ENCODE measurements around the gene GPR143. TPM values are rescaled to one million over a fixed set of nuclear protein-coding genes. Genes with fewer than 3 reads are reported as not detected.

The GPR143 gene
- total RNA-seq, 2 experiments from 2014 or later, result not detected

DNA sequence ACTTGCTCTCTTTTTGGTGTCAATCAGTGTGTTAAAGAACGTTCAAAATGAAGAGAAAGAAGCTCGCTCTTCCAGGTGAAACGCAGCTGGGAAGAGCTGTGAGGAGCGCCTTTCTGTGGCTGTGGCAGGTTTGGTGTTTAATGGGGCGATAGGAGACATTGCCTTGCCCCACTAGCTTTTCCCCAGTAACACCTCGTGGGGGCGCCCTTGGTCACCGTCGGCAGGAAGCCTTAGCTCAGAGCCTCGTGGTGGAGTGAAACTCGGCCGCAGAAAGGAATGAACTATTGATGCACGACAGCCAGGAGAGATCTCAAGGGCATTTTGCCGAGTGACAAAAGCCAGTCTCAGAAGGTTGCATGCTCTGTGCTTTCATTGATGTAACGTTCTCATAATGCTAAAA, 65.1 kb downstream of the GPR143 start:
- Histone ChIP-seq H3K36me3 (ENCODE audit: insufficient read depth, low read length) (no peaks in the 10 kb centered on the region), H4K20me1 (ENCODE audit: insufficient read depth, low read length) (no peaks in the 10 kb centered on the region), H3K4me1 (ENCODE audit: insufficient read depth, low read length, poor library complexity, severe bottlenecking) (no peaks in the 10 kb centered on the region), H2AFZ (ENCODE audit: low read length) (no peak overlapping the region), H3K27ac (ENCODE audit: low read depth, low read length, poor library complexity, severe bottlenecking) (no peak overlapping the region), H3K4me2 (ENCODE audit: low read length) (no peak overlapping the region), H3K9me2 (ENCODE audit: insufficient read depth, low read length) (no peaks in the 10 kb centered on the region), H3K9me3 (ENCODE audit: low read length) (no peaks in the 10 kb centered on the region), H3K4me3 (ENCODE audit: low read depth, low read length, poor library complexity, severe bottlenecking) (no peak overlapping the region), H3K79me2 (ENCODE audit: insufficient read depth, low read depth, low read length) (no peaks in the 10 kb centered on the region)
- TF ChIP-seq CTCF (conservative IDR thresholded peaks at IDR 0.05; ENCODE audit: low read length) (no peak), EZH2phosphoT487 (IDR thresholded peaks at IDR 0.05; ENCODE audit: borderline replicate concordance, low read depth, low read length) (no peak)
- ChIA-PET CTCF (ENCODE audit: unreplicated experiment) (no interaction called here), POLR2A (interaction anchor here (0.9 kb wide), 1 partner anchor 10 kb away, joined by 4 read pairs; no protein-coding TSS in a partner anchor)
- no peak for DNase-seq (ENCODE audit: low spot score)
- intact Hi-C loops (cut with micrococcal nuclease; ENCODE audit: unreplicated experiment), result no loop called here
- no TSS peak for BruUV-seq (replicated peaks)

DNA sequence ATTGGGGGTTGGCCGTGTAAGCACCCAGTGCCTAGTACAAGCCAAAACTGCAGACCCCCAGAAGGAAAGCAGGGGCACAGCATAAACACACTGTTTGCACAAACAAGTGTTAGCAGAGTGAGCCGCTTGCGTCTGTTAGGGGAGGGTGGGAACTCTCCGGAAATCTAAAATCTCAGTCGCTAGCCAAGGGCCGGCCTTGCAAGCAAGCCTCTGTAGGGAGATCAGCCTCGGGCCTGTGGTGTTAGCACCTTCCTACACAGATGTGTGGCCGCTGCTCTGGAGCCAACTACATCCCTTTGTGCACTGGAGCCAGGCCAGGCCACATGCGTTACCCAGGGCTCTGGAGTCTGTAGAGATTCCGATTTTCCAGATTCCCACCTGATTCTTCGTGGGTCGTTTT, 67.1 kb downstream of the GPR143 start:
- no peak overlapping the region for H3K4me3 ChIP-seq (ENCODE audit: low read depth, low read length, poor library complexity, severe bottlenecking)
- no peaks in the 10 kb centered on the region for H3K79me2 ChIP-seq (ENCODE audit: insufficient read depth, low read depth, low read length)
- intact Hi-C loops (cut with micrococcal nuclease; ENCODE audit: unreplicated experiment), result loop anchor here (5.0 kb wide), 1 partner anchor 291 kb away; no protein-coding TSS in a partner anchor
- no peaks in the 10 kb centered on the region for H3K9me2 ChIP-seq (ENCODE audit: insufficient read depth, low read length)
- no peaks in the 10 kb centered on the region for H3K4me1 ChIP-seq (ENCODE audit: insufficient read depth, low read length, poor library complexity, severe bottlenecking)
- DNase-seq (ENCODE audit: low spot score), result no peak
- H4K20me1 ChIP-seq (ENCODE audit: insufficient read depth, low read length), result no peaks in the 10 kb centered on the region
- no peaks in the 10 kb centered on the region for H3K9me3 ChIP-seq (ENCODE audit: low read length)
- ChIA-PET CTCF (ENCODE audit: unreplicated experiment) (no interaction called here), POLR2A (no interaction called here)
- no peak overlapping the region for H3K4me2 ChIP-seq (ENCODE audit: low read length)
- no peak overlapping the region for H2AFZ ChIP-seq (ENCODE audit: low read length)
- peaks cover 3% of the 10 kb centered on the region for H3K36me3 ChIP-seq (ENCODE audit: insufficient read depth, low read length)
- BruUV-seq (replicated peaks), result no TSS peak
- H3K27ac ChIP-seq (ENCODE audit: low read depth, low read length, poor library complexity, severe bottlenecking), result no peak overlapping the region
- no peak for TF ChIP-seq CTCF (conservative IDR thresholded peaks at IDR 0.05; ENCODE audit: low read length)

GRCh38 chrX:9693307-9694001, 72.2 kb downstream of the GPR143 start:
- CTCF ChIA-PET (ENCODE audit: unreplicated experiment), result no interaction called here
- Histone ChIP-seq H2AFZ (ENCODE audit: low read length) (no peak overlapping the region), H3K27ac (ENCODE audit: low read depth, low read length, poor library complexity, severe bottlenecking) (no peak overlapping the region), H3K4me3 (ENCODE audit: low read depth, low read length, poor library complexity, severe bottlenecking) (no peak overlapping the region), H3K9me3 (ENCODE audit: low read length) (no peaks in the 10 kb centered on the region), H3K9me2 (ENCODE audit: insufficient read depth, low read length) (no peaks in the 10 kb centered on the region), H3K79me2 (ENCODE audit: insufficient read depth, low read depth, low read length) (no peaks in the 10 kb centered on the region), H3K36me3 (ENCODE audit: insufficient read depth, low read length) (peaks cover 6% of the 10 kb centered on the region), H4K20me1 (ENCODE audit: insufficient read depth, low read length) (no peaks in the 10 kb centered on the region), H3K4me2 (ENCODE audit: low read length) (no peak overlapping the region), H3K4me1 (ENCODE audit: insufficient read depth, low read length, poor library complexity, severe bottlenecking) (no peaks in the 10 kb centered on the region)
- no peak for TF ChIP-seq CTCF (conservative IDR thresholded peaks at IDR 0.05; ENCODE audit: low read length)
- no peak for TF ChIP-seq EZH2phosphoT487 (IDR thresholded peaks at IDR 0.05; ENCODE audit: borderline replicate concordance, low read depth, low read length)
- intact Hi-C loops (cut with micrococcal nuclease; ENCODE audit: unreplicated experiment), result no loop called here
- POLR2A ChIA-PET, result no interaction called here
- no TSS peak for BruUV-seq (replicated peaks)
- no peak for DNase-seq (ENCODE audit: low spot score)
